ENCODE data around the gene C1orf159. TPM values are rescaled to one million over a fixed set of nuclear protein-coding genes. Genes with fewer than 3 reads are reported as not detected.

C1orf159 gene
- total and polyA plus RNA-seq, 2 of the 8 experiments (the other 6 are each of a cell fraction or from before 2014, with no cell fraction given) = 10.0 to 10.9 TPM

DNA sequence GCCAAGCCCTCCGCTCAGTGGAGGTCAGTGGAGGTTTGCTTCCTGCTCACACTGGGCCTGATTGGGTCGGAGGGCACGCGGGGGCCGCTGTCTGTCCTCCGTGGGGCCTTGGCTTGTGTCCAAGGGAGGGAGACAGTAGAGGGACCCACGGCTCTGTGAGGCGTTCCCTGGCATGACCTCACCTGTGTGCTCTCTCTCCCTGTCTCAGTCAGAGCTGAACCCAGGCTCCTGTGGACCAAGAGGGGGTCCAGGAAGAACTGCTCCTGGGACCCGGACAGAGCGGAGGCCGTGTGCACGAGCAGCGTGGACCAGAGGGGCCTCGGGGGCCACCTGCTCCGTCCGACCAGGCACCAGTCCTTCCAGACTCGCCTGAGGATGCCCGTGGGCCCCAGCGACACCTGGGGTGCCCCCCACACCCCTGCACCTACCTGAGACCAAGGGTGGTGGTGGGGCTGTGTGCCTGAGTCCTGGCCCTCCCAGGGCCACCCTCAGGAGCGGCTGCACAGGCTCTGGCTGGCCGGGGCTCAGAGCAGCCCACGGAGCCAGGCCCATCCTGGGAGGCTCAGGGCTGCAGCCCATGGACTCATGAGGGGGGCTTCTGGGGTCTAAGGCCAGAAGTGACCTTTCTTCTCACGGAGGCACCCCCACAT is 44.5 kb upstream of the C1orf159 start (continued):
- TF ChIP-seq, protein P1, sequence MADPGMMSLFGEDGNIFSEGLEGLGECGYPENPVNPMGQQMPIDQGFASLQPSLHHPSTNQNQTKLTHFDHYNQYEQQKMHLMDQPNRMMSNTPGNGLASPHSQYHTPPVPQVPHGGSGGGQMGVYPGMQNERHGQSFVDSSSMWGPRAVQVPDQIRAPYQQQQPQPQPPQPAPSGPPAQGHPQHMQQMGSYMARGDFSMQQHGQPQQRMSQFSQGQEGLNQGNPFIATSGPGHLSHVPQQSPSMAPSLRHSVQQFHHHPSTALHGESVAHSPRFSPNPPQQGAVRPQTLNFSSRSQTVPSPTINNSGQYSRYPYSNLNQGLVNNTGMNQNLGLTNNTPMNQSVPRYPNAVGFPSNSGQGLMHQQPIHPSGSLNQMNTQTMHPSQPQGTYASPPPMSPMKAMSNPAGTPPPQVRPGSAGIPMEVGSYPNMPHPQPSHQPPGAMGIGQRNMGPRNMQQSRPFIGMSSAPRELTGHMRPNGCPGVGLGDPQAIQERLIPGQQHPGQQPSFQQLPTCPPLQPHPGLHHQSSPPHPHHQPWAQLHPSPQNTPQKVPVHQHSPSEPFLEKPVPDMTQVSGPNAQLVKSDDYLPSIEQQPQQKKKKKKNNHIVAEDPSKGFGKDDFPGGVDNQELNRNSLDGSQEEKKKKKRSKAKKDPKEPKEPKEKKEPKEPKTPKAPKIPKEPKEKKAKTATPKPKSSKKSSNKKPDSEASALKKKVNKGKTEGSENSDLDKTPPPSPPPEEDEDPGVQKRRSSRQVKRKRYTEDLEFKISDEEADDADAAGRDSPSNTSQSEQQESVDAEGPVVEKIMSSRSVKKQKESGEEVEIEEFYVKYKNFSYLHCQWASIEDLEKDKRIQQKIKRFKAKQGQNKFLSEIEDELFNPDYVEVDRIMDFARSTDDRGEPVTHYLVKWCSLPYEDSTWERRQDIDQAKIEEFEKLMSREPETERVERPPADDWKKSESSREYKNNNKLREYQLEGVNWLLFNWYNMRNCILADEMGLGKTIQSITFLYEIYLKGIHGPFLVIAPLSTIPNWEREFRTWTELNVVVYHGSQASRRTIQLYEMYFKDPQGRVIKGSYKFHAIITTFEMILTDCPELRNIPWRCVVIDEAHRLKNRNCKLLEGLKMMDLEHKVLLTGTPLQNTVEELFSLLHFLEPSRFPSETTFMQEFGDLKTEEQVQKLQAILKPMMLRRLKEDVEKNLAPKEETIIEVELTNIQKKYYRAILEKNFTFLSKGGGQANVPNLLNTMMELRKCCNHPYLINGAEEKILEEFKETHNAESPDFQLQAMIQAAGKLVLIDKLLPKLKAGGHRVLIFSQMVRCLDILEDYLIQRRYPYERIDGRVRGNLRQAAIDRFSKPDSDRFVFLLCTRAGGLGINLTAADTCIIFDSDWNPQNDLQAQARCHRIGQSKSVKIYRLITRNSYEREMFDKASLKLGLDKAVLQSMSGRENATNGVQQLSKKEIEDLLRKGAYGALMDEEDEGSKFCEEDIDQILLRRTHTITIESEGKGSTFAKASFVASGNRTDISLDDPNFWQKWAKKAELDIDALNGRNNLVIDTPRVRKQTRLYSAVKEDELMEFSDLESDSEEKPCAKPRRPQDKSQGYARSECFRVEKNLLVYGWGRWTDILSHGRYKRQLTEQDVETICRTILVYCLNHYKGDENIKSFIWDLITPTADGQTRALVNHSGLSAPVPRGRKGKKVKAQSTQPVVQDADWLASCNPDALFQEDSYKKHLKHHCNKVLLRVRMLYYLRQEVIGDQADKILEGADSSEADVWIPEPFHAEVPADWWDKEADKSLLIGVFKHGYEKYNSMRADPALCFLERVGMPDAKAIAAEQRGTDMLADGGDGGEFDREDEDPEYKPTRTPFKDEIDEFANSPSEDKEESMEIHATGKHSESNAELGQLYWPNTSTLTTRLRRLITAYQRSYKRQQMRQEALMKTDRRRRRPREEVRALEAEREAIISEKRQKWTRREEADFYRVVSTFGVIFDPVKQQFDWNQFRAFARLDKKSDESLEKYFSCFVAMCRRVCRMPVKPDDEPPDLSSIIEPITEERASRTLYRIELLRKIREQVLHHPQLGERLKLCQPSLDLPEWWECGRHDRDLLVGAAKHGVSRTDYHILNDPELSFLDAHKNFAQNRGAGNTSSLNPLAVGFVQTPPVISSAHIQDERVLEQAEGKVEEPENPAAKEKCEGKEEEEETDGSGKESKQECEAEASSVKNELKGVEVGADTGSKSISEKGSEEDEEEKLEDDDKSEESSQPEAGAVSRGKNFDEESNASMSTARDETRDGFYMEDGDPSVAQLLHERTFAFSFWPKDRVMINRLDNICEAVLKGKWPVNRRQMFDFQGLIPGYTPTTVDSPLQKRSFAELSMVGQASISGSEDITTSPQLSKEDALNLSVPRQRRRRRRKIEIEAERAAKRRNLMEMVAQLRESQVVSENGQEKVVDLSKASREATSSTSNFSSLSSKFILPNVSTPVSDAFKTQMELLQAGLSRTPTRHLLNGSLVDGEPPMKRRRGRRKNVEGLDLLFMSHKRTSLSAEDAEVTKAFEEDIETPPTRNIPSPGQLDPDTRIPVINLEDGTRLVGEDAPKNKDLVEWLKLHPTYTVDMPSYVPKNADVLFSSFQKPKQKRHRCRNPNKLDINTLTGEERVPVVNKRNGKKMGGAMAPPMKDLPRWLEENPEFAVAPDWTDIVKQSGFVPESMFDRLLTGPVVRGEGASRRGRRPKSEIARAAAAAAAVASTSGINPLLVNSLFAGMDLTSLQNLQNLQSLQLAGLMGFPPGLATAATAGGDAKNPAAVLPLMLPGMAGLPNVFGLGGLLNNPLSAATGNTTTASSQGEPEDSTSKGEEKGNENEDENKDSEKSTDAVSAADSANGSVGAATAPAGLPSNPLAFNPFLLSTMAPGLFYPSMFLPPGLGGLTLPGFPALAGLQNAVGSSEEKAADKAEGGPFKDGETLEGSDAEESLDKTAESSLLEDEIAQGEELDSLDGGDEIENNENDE (IDR thresholded peaks at IDR 0.05; ENCODE audit: insufficient replicate concordance, low read length) = no peak
- TF ChIP-seq, protein P2, sequence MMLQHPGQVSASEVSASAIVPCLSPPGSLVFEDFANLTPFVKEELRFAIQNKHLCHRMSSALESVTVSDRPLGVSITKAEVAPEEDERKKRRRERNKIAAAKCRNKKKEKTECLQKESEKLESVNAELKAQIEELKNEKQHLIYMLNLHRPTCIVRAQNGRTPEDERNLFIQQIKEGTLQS (IDR thresholded peaks at IDR 0.05; ENCODE audit: insufficient read depth, low read depth, low read length) = no peak
- TF ChIP-seq CHD2 (IDR thresholded peaks at IDR 0.05; ENCODE audit: low read length) (no peak), CHD1 (IDR thresholded peaks at IDR 0.05; ENCODE audit: low read depth, low read length) (no peak)

All from H1 (cell line).